Right ventricle myocardium inferior (tissue), 1 donor: ENCODE data around the gene FAM219B. TPM values are rescaled to one million over a fixed set of nuclear protein-coding genes. Genes with fewer than 3 reads are reported as not detected.
A peak's percentile ranks its signal among the peaks of the same experiment; 100 is the strongest.
"Not testable (repeated sequence)": the region's sequence is repeated elsewhere in the genome, so short reads cannot be mapped to it uniquely, and the experiment has no call there.

Experiments
- ATAC-seq: fragments of 200-7000 bp; cut with Tn5 transposase; one replicate; pipeline ENCODE4 v1.9.1; 2020; ENCODE audit warnings: mild to moderate bottlenecking, moderate library complexity
- DNase-seq: peaks from one replicate; pipeline ENCODE4 v3.0.0; 2021; ENCODE audit errors: missing footprints
- intact Hi-C: fragments of 100-400 bp; cut with DNase I; formaldehyde crosslinking; loops from one replicate; pipeline ENCODE4 v1.11.0; 2022
- total RNA-seq: library from RNA; stranded (reverse); fragmentation: NEBNext Ultra II Directional; extraction: Animal tissue kit (Norgen Biotek cat#: 25700); gene quantifications from one replicate; pipeline ENCODE4 v1.2.1, GENCODE V29; 2021
- donor health status: DM: no; HTN: yes; CAD: no; lungs with severe emphysema.

Gene FAM219B
- total RNA-seq, 1 donor from 2014 or later: 110 TPM

- ATAC-seq: not testable (repeated sequence)
These were observed 19.0 kb downstream of the FAM219B start for GRCh38 chr15:74887537-74888193.

GRCh38 chr15:74885461-74885860, 21.2 kb downstream of the FAM219B start:
- ATAC-seq (no peak), DNase-seq (no peak)
- intact Hi-C loops: no loop called here

More at GRCh38 chr15:74887537-74888193, 19.0 kb downstream of the FAM219B start:
- intact Hi-C loops: loop anchor here (2.0 kb wide), 1 partner anchor 15 kb away; the partner anchor contains the start of gene SCAMP2
- DNase-seq: not testable (repeated sequence)

GRCh38 chr15:74884428-74885223, 22.0 kb downstream of the FAM219B start:
- DNase-seq: no peak
- ATAC-seq: no peak
- intact Hi-C loops: no loop called here

- no peak for ATAC-seq
- DNase-seq: no peak
- intact Hi-C loops: no loop called here
These were observed 24.1 kb downstream of the FAM219B start for GRCh38 chr15:74882528-74882927.

GRCh38 chr15:74878273-74878672, 28.4 kb downstream of the FAM219B start:
- intact Hi-C loops: no loop called here
- ATAC-seq (no peak), DNase-seq (no peak)

GRCh38 chr15:74873756-74874424, 32.8 kb downstream of the FAM219B start:
- intact Hi-C loops: loop anchor here (2.0 kb wide), 1 partner anchor 15 kb away; no protein-coding TSS in a partner anchor
- ATAC-seq (no peak), DNase-seq (no peak)

GRCh38 chr15:74873036-74873755, 33.5 kb downstream of the FAM219B start, which contains the start of gene SCAMP2:
Gene SCAMP2, minus strand, starts transcription at chr15:74873365. Its CDS starts 110 bp downstream, at chr15:74873255.
- intact Hi-C loops: loop anchor here (2.0 kb wide), 1 partner anchor 16 kb away; no protein-coding TSS in a partner anchor

GRCh38 chr15:74872702-74873035, 34.0 kb downstream of the FAM219B start:
- no peak for DNase-seq
- ATAC-seq: no peak
- intact Hi-C loops: loop anchor here (2.0 kb wide), 1 partner anchor 16 kb away; no protein-coding TSS in a partner anchor

More at GRCh38 chr15:74873036-74873755, 33.5 kb downstream of the FAM219B start, which contains the start of gene SCAMP2:
- peak; percentile 95 for ATAC-seq
- peak; percentile 97 for DNase-seq

GRCh38 chr15:74870436-74871215, 36.0 kb downstream of the FAM219B start:
- DNase-seq: no peak
- intact Hi-C loops: no loop called here
- ATAC-seq: no peak

- peak; percentile 47 for ATAC-seq
- DNase-seq: peak; percentile 87
- intact Hi-C loops: no loop called here
These were observed 36.8 kb downstream of the FAM219B start for GRCh38 chr15:74869726-74870407.

GRCh38 chr15:74869372-74869725, 37.3 kb downstream of the FAM219B start:
- intact Hi-C loops: no loop called here
- DNase-seq (no peak), ATAC-seq (peak; percentile 20)

GRCh38 chr15:74868059-74868458, 38.6 kb downstream of the FAM219B start:
- intact Hi-C loops: no loop called here
- no peak for DNase-seq
- ATAC-seq: peak; percentile 12

GRCh38 chr15:74867466-74868038, 39.1 kb downstream of the FAM219B start:
- intact Hi-C loops: no loop called here
- no peak for ATAC-seq
- no peak for DNase-seq

GRCh38 chr15:74866090-74866489, 40.6 kb downstream of the FAM219B start:
- no peak for ATAC-seq
- no peak for DNase-seq
- intact Hi-C loops: no loop called here

- intact Hi-C loops: no loop called here
- DNase-seq: no peak
- no peak for ATAC-seq
These were observed 41.3 kb downstream of the FAM219B start for GRCh38 chr15:74865316-74865715.

- intact Hi-C loops: no loop called here
- DNase-seq (no peak), ATAC-seq (no peak)
These were observed 42.4 kb downstream of the FAM219B start for GRCh38 chr15:74864296-74864695.
